H1 (cell line): ENCODE data around the gene ZNF362. TPM values are rescaled to one million over a fixed set of nuclear protein-coding genes. Genes with fewer than 3 reads are reported as not detected.

ENCODE experiments used
- CTCF ChIA-PET: fragments of 300-600 bp; sonication (Branson Sonifier 250); formaldehyde crosslinking; loops from one replicate; lab custom pipeline; 2021; ENCODE audit not compliant: partially characterized antibody; lab: Charles Lee
- POLR2A ChIA-PET: fragments of 300-600 bp; sonication (Branson Sonifier 250); formaldehyde crosslinking; loops from one replicate; lab custom pipeline; 2021; ENCODE audit warnings: inconsistent platforms; ENCODE audit not compliant: partially characterized antibody; lab: Charles Lee
- DNase-seq, 2 experiments: peaks; one replicate each; pipeline versions ENCODE4 v3.0.0 to v3.0.0-alpha.2; 2010 to 2022; ENCODE audit warnings: low spot score in 2 of 2, low read depth in 1 of 2, mixed read lengths in 1 of 2
- FAIRE-seq: peaks from 2 replicates; lab custom pipeline; 2011; peaks lifted over from hg19 to GRCh38; lab: Jason Lieb, UNC
- H2AFZ ChIP-seq: 2 replicates; pipeline ENCODE4 v1.8.1; 2012; ENCODE audit warnings: low read length, inconsistent platforms
- H2AK5ac ChIP-seq: 2 replicates; pipeline ENCODE4 v1.6.1; 2013; ENCODE audit warnings: low read depth, low read length
- H2BK120ac ChIP-seq: replicated peaks from 2 replicates; pipeline ENCODE3; 2013; ENCODE audit warnings: low read depth, low read length, inconsistent platforms
- H2BK12ac ChIP-seq: 2 replicates; pipeline ENCODE4 v1.6.1; 2013; ENCODE audit warnings: low read depth, low read length
- H2BK15ac ChIP-seq: 2 replicates; pipeline ENCODE4 v1.6.1; 2013; ENCODE audit warnings: low read length
- H2BK20ac ChIP-seq: 2 replicates; pipeline ENCODE4 v1.6.1; 2013; ENCODE audit warnings: low read length
- H2BK5ac ChIP-seq: 2 replicates; pipeline ENCODE4 v1.6.1; 2013; ENCODE audit warnings: low read depth, low read length
- H3K14ac ChIP-seq: 2 replicates; pipeline ENCODE4 v1.6.1; 2013; ENCODE audit warnings: inconsistent platforms; ENCODE audit not compliant: insufficient read length
- H3K18ac ChIP-seq: 2 replicates; pipeline ENCODE4 v1.6.1; 2013; ENCODE audit warnings: low read length; ENCODE audit errors: extremely low read depth
- H3K23ac ChIP-seq: 2 replicates; pipeline ENCODE4 v1.6.1; 2013; ENCODE audit warnings: inconsistent platforms; ENCODE audit not compliant: insufficient read length
- H3K23me2 ChIP-seq: 2 replicates; pipeline ENCODE4 v1.6.1; 2013; ENCODE audit warnings: low read depth, low read length
- H3K27ac ChIP-seq: 2 replicates; pipeline ENCODE4 v1.6.1; 2011; ENCODE audit warnings: low read depth, low read length, inconsistent platforms
- H3K27me3 ChIP-seq, 4 experiments: replicated peaks in 1 of 4; 1 replicate in 1 of 4; 2 replicates in 3 of 4; pipeline versions ENCODE4 v1.6.1 to v1.8.1; 2011 to 2013; ENCODE audit warnings: low read length in 3 of 4, mild to moderate bottlenecking in 3 of 4, inconsistent platforms in 2 of 4, mixed read lengths in 2 of 4, moderate library complexity in 1 of 4; ENCODE audit not compliant: control insufficient read depth in 3 of 4, insufficient read depth in 3 of 4; ENCODE audit errors: extremely low read depth in 1 of 4
- H3K36me3 ChIP-seq, 4 experiments: 2 replicates each; pipeline versions ENCODE4 v1.6.1 to v1.8.1; 2011 to 2013; ENCODE audit warnings: mild to moderate bottlenecking in 4 of 4, low read length in 3 of 4, moderate library complexity in 2 of 4, control low read depth in 1 of 4, inconsistent platforms in 1 of 4; ENCODE audit not compliant: insufficient read depth in 4 of 4, control insufficient read depth in 2 of 4
- H3K4ac ChIP-seq: replicated peaks from 2 replicates; pipeline ENCODE3; 2013; ENCODE audit warnings: low read length, low read depth, mixed read lengths, inconsistent platforms; ENCODE audit not compliant: insufficient read length
- H3K4me1 ChIP-seq, 4 experiments: replicated peaks in 1 of 4; 1 replicate in 1 of 4; 2 replicates in 3 of 4; pipeline versions ENCODE4 v1.6.1 to v1.8.1; 2011 to 2013; ENCODE audit warnings: low read length in 3 of 4, inconsistent platforms in 2 of 4, mixed read lengths in 1 of 4; ENCODE audit not compliant: insufficient read depth in 4 of 4, control insufficient read depth in 3 of 4
- H3K4me2 ChIP-seq, 2 experiments: 2 replicates each; pipeline versions ENCODE4 v1.6.1 to v1.8.1; 2011 to 2013; ENCODE audit warnings: low read depth in 2 of 2, low read length in 2 of 2, control low read depth in 1 of 2, inconsistent platforms in 1 of 2, mild to moderate bottlenecking in 1 of 2; ENCODE audit not compliant: insufficient read depth in 1 of 2
- H3K4me3 ChIP-seq, 4 experiments: fragments of 200-600, 300-600 bp in 1 of 4; sonication (generic), shearing (Covaris generic), sonication (Bioruptor Twin) in 1 of 4; 2 replicates each; pipeline versions ENCODE4 v1.5.1 to v1.8.1; 2011 to 2016; ENCODE audit warnings: low read length in 4 of 4, low read depth in 3 of 4, control low read depth in 2 of 4, inconsistent platforms in 2 of 4, mild to moderate bottlenecking in 2 of 4, mixed read lengths in 1 of 4, moderate library complexity in 1 of 4; ENCODE audit not compliant: insufficient read depth in 2 of 4; ENCODE audit errors: extremely low read depth in 1 of 4
- H3K56ac ChIP-seq: replicated peaks from 2 replicates; pipeline ENCODE3; 2013; ENCODE audit warnings: low read depth, mild to moderate bottlenecking, mixed read lengths, low read length, inconsistent platforms; ENCODE audit not compliant: insufficient read length
- H3K79me1 ChIP-seq: 2 replicates; pipeline ENCODE4 v1.6.1; 2013; ENCODE audit warnings: low read depth, low read length, control low read depth
- H3K79me2 ChIP-seq, 2 experiments: 2 replicates each; pipeline versions ENCODE4 v1.6.1 to v1.8.1; 2012 to 2013; ENCODE audit warnings: low read length in 2 of 2, mild to moderate bottlenecking in 2 of 2, inconsistent platforms in 1 of 2; ENCODE audit not compliant: insufficient read depth in 2 of 2, control insufficient read depth in 1 of 2
- H3K9ac ChIP-seq, 4 experiments: replicated peaks in 1 of 4; 1 replicate in 1 of 4; 2 replicates in 3 of 4; pipeline versions ENCODE4 v1.6.1 to v1.8.1; 2011 to 2013; ENCODE audit warnings: low read depth in 3 of 4, low read length in 3 of 4, control low read depth in 2 of 4, mild to moderate bottlenecking in 2 of 4, moderate library complexity in 2 of 4, inconsistent platforms in 1 of 4; ENCODE audit errors: extremely low read depth in 1 of 4
- H3K9me3 ChIP-seq, 2 experiments: 2 replicates each; pipeline versions ENCODE4 v1.6.1 to v1.8.1; 2012 to 2013; ENCODE audit warnings: mild to moderate bottlenecking in 2 of 2, moderate library complexity in 2 of 2, control low read depth in 1 of 2, inconsistent platforms in 1 of 2, low read depth in 1 of 2, low read length in 1 of 2, mixed read lengths in 1 of 2; ENCODE audit not compliant: insufficient read depth in 2 of 2
- H4K20me1 ChIP-seq, 2 experiments: replicated peaks in 1 of 2; 2 replicates each; pipeline versions ENCODE3 to v1.8.1; 2011 to 2013; ENCODE audit warnings: inconsistent platforms in 2 of 2, low read length in 2 of 2, mild to moderate bottlenecking in 1 of 2; ENCODE audit not compliant: insufficient read depth in 2 of 2, control insufficient read depth in 1 of 2
- H4K5ac ChIP-seq: 2 replicates; pipeline ENCODE4 v1.6.1; 2013; ENCODE audit warnings: low read length, low read depth, mixed read lengths, inconsistent platforms; ENCODE audit not compliant: insufficient read length
- H4K8ac ChIP-seq: 2 replicates; pipeline ENCODE4 v1.8.0; 2013; ENCODE audit warnings: mild to moderate bottlenecking, moderate library complexity, low read length, inconsistent platforms; ENCODE audit not compliant: insufficient read depth; ENCODE audit errors: extremely low read depth
- H4K91ac ChIP-seq: replicated peaks from 2 replicates; pipeline ENCODE3; 2013; ENCODE audit warnings: low read length, mixed read lengths, inconsistent platforms; ENCODE audit not compliant: insufficient read length
- CBX8 ChIP-seq: fragments of 300-800, 300-1000 bp; sonication (generic); IDR thresholded peaks from 2 replicates; pipeline ENCODE4 v1.7.1; 2016; ENCODE audit warnings: low read depth, low read length, borderline replicate concordance
- SP4 ChIP-seq: IDR thresholded peaks from 2 replicates; pipeline ENCODE4 v1.6.1; 2012; ENCODE audit warnings: low read length, inconsistent platforms
- WGBS, 2 experiments: shearing (Covaris generic) in 1 of 2; methylation state at CpG; one replicate each; pipeline versions ENCODE4 v1.1.6 to v1.1.7; 2013 to 2015; ENCODE audit warnings: low lambda C conversion rate in 2 of 2, mixed read lengths in 2 of 2, inconsistent platforms in 1 of 2, low coverage in 1 of 2, missing lambda C conversion rate in 1 of 2; ENCODE audit not compliant: insufficient replicate concordance in 2 of 2, insufficient coverage in 1 of 2, insufficient read length in 1 of 2; ENCODE audit errors: extremely low coverage in 1 of 2, missing lambda C conversion rate in 1 of 2; 5-methylcytosine and 5-hydroxymethylcytosine counted together
- polyA plus RNA-seq, 7 experiments: library from polyadenylated mRNA; depleted of rRNA in 3 of 7; stranded (reverse) in 5 of 7; unstranded in 2 of 7; fragments of >200 nt in 5 of 7; fragments of 200-250 nt in 2 of 7; gene quantifications; 1 replicate in 5 of 7; 2 replicates in 1 of 7; 4 replicates in 1 of 7; pipeline versions ENCODE4 v1.2.1 to v1.2.3, GENCODE V29; 2011 to 2013; ENCODE audit warnings: missing spikeins in 2 of 7, mixed read lengths in 2 of 7
- total RNA-seq: library from RNA; stranded (reverse); fragmentation: NEBNext Ultra II Directional; extraction: Animal tissue kit (Norgen Biotek cat#: 25700); gene quantifications from 2 replicates; pipeline ENCODE4 v1.2.1, GENCODE V29; 2021

The ZNF362 gene
- total and polyA plus RNA-seq, 2 of the 8 experiments (the other 6 are each of a cell fraction or from before 2014, with no cell fraction given): 24.2 to 27.8 TPM

DNA sequence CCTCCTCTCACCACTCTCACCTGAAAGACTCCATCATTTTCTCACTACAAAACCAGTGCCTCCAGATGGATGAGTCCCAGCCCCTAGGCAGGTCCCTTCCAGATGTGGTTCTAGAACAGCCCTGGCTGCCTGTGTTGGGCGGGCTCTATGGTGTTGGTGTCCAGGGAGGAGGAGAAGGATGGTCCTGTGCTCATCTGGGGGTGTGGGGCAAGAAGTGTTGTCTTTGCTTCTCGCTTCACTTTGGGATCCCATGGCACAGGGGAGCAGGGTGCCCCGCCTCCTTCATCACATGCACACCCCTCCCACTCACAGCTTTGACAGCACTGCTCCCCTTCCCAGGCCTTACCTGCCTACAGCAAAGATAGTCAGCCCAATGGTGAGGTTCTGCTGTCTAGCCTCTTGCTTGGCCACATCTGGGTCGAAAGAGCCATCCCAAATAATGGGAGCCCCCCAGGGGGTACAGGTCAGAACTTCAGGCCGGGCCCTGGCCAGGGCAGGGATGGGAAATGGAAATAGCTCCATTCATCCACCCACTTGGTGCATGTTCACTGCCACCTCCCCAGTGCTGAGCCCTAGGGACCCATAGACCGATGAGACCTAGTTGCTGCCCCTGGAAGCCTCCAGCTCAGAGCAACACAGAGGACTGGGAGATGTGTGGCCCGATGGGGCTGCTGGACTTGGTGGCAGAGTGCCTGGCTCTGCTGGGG lies 55.6 kb downstream of the ZNF362 start:
- no peaks in the 10 kb centered on the region for H3K79me2 ChIP-seq
- no peak overlapping the region for H2BK15ac ChIP-seq
- DNase-seq (no peak), FAIRE-seq (no peak)
- 90% methylated on average over 6 of the region's 7 CpGs; no CpG with 5 or more reads in 1 of the 2 experiments for WGBS, 2 experiments
- H3K14ac ChIP-seq: no peak overlapping the region
- POLR2A ChIA-PET: interaction anchor here (1.1 to 1.4 kb wide), 2 partner anchors 9 to 27 kb away, joined by 3 to 4 read pairs; no protein-coding TSS in a partner anchor
- peaks cover 2 to 13% of the 10 kb centered on the region in 2 experiments; a peak in 1 of 4 replicates for H3K9me3 ChIP-seq
- H3K23ac ChIP-seq: no peak overlapping the region
- peaks cover 1% of the 10 kb centered on the region; the same call in 1 of the 2 replicates for H3K23me2 ChIP-seq
- H2BK20ac ChIP-seq: no peak overlapping the region
- H3K27ac ChIP-seq: no peak overlapping the region
- no peak overlapping the region for H2BK5ac ChIP-seq
- H2BK12ac ChIP-seq: no peak overlapping the region
- H3K4me3 ChIP-seq: no peak overlapping the region
- H3K4me2 ChIP-seq: no peak overlapping the region
- H3K4ac ChIP-seq: no peak overlapping the region
- no peaks in the 10 kb centered on the region for H3K79me1 ChIP-seq
- H3K9ac ChIP-seq: no peak overlapping the region
- H2AFZ ChIP-seq: no peak overlapping the region
- H4K8ac ChIP-seq: no peak overlapping the region; the same call in 1 of the 2 replicates
- H3K56ac ChIP-seq: no peak overlapping the region
- peaks cover 0 to 3% (median under 1%) of the 10 kb centered on the region in 4 experiments; a peak in 5 of 7 replicates for H3K4me1 ChIP-seq
- no peaks in the 10 kb centered on the region for H4K20me1 ChIP-seq
- peaks cover 0 to 4% (median 0%) of the 10 kb centered on the region in 4 experiments; a peak in 1 of 8 replicates for H3K36me3 ChIP-seq
- no peak overlapping the region for H2BK120ac ChIP-seq
- no peak overlapping the region for H2AK5ac ChIP-seq
- peaks cover 5 to 8% (median 6%) of the 10 kb centered on the region in 4 experiments; a peak in 6 of 7 replicates for H3K27me3 ChIP-seq
- H3K18ac ChIP-seq: no peak overlapping the region
- H4K5ac ChIP-seq: no peak overlapping the region
- CTCF ChIA-PET: interaction anchor here (0.7 to 5.5 kb wide), 6 partner anchors 9 to 1694 kb away, joined by 3 to 50 read pairs (median 4); no protein-coding TSS in a partner anchor
- H4K91ac ChIP-seq: no peak overlapping the region
- no peak for TF ChIP-seq SP4
- TF ChIP-seq CBX8: no peak
